Neural cell (in vitro differentiated cells): ENCODE results near the gene LZTS3. TPM values are rescaled to one million over a fixed set of nuclear protein-coding genes. Genes with fewer than 3 reads are reported as not detected.

ENCODE experiments used
- H2AFZ ChIP-seq: fragments of 200-600, 300-800 bp; sonication (generic), shearing (Covaris generic); 2 replicates; pipeline ENCODE4 v1.6.0; 2014; ENCODE audit warnings: low read depth, mild to moderate bottlenecking, antibody characterized with exemption, low read length, moderate library complexity
- H3F3A ChIP-seq: fragments of 200-600 bp; shearing (Covaris generic); 2 replicates; pipeline ENCODE4 v1.6.1; 2016; ENCODE audit warnings: mild to moderate bottlenecking, moderate library complexity, mixed read lengths, antibody characterized with exemption, low read length; ENCODE audit not compliant: insufficient read depth, poor library complexity, severe bottlenecking
- H3K27ac ChIP-seq: fragments of 200-600, 300-800 bp; sonication (generic), shearing (Covaris generic); 2 replicates; pipeline ENCODE4 v1.5.1; 2014; ENCODE audit warnings: mild to moderate bottlenecking, low read length, moderate library complexity
- H3K27me3 ChIP-seq: fragments of 300-800, 200-600 bp; sonication (generic), shearing (Covaris generic); 2 replicates; pipeline ENCODE4 v1.6.0; 2014; ENCODE audit warnings: mild to moderate bottlenecking, low read depth, low read length, moderate library complexity; ENCODE audit not compliant: insufficient read depth
- H3K36me3 ChIP-seq: fragments of 300-800, 200-600 bp; sonication (generic), shearing (Covaris generic); 2 replicates; pipeline ENCODE4 v1.5.1; 2014; ENCODE audit warnings: mild to moderate bottlenecking, antibody characterized with exemption, low read length, moderate library complexity; ENCODE audit not compliant: insufficient read depth
- H3K4me2 ChIP-seq: fragments of 300-800, 200-600 bp; sonication (generic), shearing (Covaris generic); 2 replicates; pipeline ENCODE4 v1.6.0; 2014; ENCODE audit warnings: mild to moderate bottlenecking, low read length
- H3K4me3 ChIP-seq: fragments of 300-800, 200-600 bp; sonication (generic), shearing (Covaris generic); 2 replicates; pipeline ENCODE4 v1.5.1; 2014; ENCODE audit warnings: mild to moderate bottlenecking, low read length, moderate library complexity
- H3K79me2 ChIP-seq: fragments of 200-600 bp; shearing (Covaris generic); replicated peaks from 2 replicates; pipeline ENCODE4 v1.6.0; 2014; ENCODE audit warnings: mild to moderate bottlenecking, low read length, moderate library complexity; ENCODE audit not compliant: insufficient read depth
- H3K9ac ChIP-seq: fragments of 300-800, 200-600 bp; sonication (generic), shearing (Covaris generic); 2 replicates; pipeline ENCODE4 v1.6.1; 2016; ENCODE audit warnings: mild to moderate bottlenecking, low read length, mixed read lengths
- H3K9me2 ChIP-seq: fragments of 200-600 bp; shearing (Covaris generic); 2 replicates; pipeline ENCODE4 v1.6.1; 2016; ENCODE audit warnings: mild to moderate bottlenecking, low read length, mixed read lengths; ENCODE audit not compliant: insufficient read depth
- H3K9me3 ChIP-seq: fragments of 200-600, 300-800 bp; sonication (generic), shearing (Covaris generic); 2 replicates; pipeline ENCODE4 v1.6.1; 2016; ENCODE audit warnings: mild to moderate bottlenecking, mixed run types, low read length, moderate library complexity, mixed read lengths
- H4K20me1 ChIP-seq: fragments of 200-600 bp; shearing (Covaris generic); 2 replicates; pipeline ENCODE4 v1.6.1; 2016; ENCODE audit warnings: mild to moderate bottlenecking, mixed run types; ENCODE audit not compliant: insufficient read depth
- CTCF ChIP-seq: fragments of 450-650 bp; IDR thresholded peaks from 2 replicates; pipeline ENCODE4 v1.5.1; 2014; ENCODE audit warnings: antibody characterized with exemption, mild to moderate bottlenecking, moderate library complexity; ENCODE audit not compliant: poor library complexity, severe bottlenecking
- EP300 ChIP-seq: fragments of 450-650 bp; conservative IDR thresholded peaks from 2 replicates; pipeline ENCODE4 v1.6.1; 2014; ENCODE audit warnings: antibody characterized with exemption, mild to moderate bottlenecking, moderate library complexity; ENCODE audit not compliant: poor library complexity, severe bottlenecking
- EZH2 ChIP-seq: fragments of 200-600, 300-800 bp; shearing (Covaris generic), sonication (generic); IDR thresholded peaks from 2 replicates; pipeline ENCODE4 v1.6.1; 2014; ENCODE audit warnings: antibody characterized with exemption, low read length, borderline replicate concordance, mild to moderate bottlenecking; ENCODE audit not compliant: insufficient read depth, poor library complexity, severe bottlenecking
- MXI1 ChIP-seq: fragments of 450-650 bp; conservative IDR thresholded peaks from 2 replicates; pipeline ENCODE4 v1.6.1; 2014; ENCODE audit warnings: antibody characterized with exemption, mild to moderate bottlenecking; ENCODE audit not compliant: poor library complexity, severe bottlenecking
- POLR2AphosphoS5 ChIP-seq: IDR thresholded peaks from 2 replicates; pipeline ENCODE4 v1.6.1; 2012
- RAD21 ChIP-seq: fragments of 450-650 bp; conservative IDR thresholded peaks from 2 replicates; pipeline ENCODE4 v1.6.1; 2014; ENCODE audit warnings: antibody characterized with exemption, mild to moderate bottlenecking, moderate library complexity
- REST ChIP-seq: IDR thresholded peaks from 2 replicates; pipeline ENCODE4 v1.6.1; 2012; ENCODE audit warnings: borderline replicate concordance
- SMC3 ChIP-seq: fragments of 450-650 bp; conservative IDR thresholded peaks from 2 replicates; pipeline ENCODE4 v1.6.1; 2014; ENCODE audit warnings: antibody characterized with exemption, mild to moderate bottlenecking, moderate library complexity; ENCODE audit not compliant: poor library complexity
- TAF1 ChIP-seq: IDR thresholded peaks from 2 replicates; pipeline ENCODE4 v1.6.1; 2012; ENCODE audit warnings: low read depth
- polyA plus RNA-seq: library from polyadenylated mRNA; depleted of rRNA; stranded (reverse); fragments of >200 nt; gene quantifications from 2 replicates; pipeline ENCODE4 v1.2.3, GENCODE V29; 2014

LZTS3 gene
- polyA plus RNA-seq, 1 donor from 2014 or later, result 33.8 TPM

- no peaks in the 10 kb centered on the region for H3K9me2 ChIP-seq
- H3K9ac ChIP-seq, result no peak overlapping the region
- H3K27ac ChIP-seq, result no peak overlapping the region
- peaks cover 3% of the 10 kb centered on the region for H3K79me2 ChIP-seq
- no peaks in the 10 kb centered on the region for H3K27me3 ChIP-seq
- H3K4me3 ChIP-seq, result no peak overlapping the region
- TF ChIP-seq EP300 (no peak), RAD21 (no peak), EZH2 (no peak), SMC3 (no peak), POLR2AphosphoS5 (no peak), REST (no peak), CTCF (no peak), MXI1 (no peak), TAF1 (no peak)
- no peak overlapping the region for H2AFZ ChIP-seq
- H4K20me1 ChIP-seq, result no peaks in the 10 kb centered on the region
- H3K4me2 ChIP-seq, result no peak overlapping the region
- H3F3A ChIP-seq, result no peaks in the 10 kb centered on the region
- H3K9me3 ChIP-seq, result no peaks in the 10 kb centered on the region
- no peaks in the 10 kb centered on the region for H3K36me3 ChIP-seq
Measured at GRCh38 chr20:3130051-3130600, 43.2 kb downstream of the LZTS3 start.

- Histone ChIP-seq H3K36me3 (no peaks in the 10 kb centered on the region), H3K9ac (no peak overlapping the region), H3K9me2 (no peaks in the 10 kb centered on the region), H2AFZ (no peak overlapping the region), H3K9me3 (no peaks in the 10 kb centered on the region), H4K20me1 (no peaks in the 10 kb centered on the region), H3K79me2 (peaks cover 3% of the 10 kb centered on the region), H3K27ac (no peak overlapping the region), H3K4me3 (no peak overlapping the region), H3K27me3 (no peaks in the 10 kb centered on the region), H3F3A (no peaks in the 10 kb centered on the region), H3K4me2 (no peak overlapping the region)
- TF ChIP-seq EP300, result no peak
Measured at GRCh38 chr20:3129094-3129493, 44.3 kb downstream of the LZTS3 start.
